Middle frontal gyrus (tissue), 1 donor: ENCODE measurements around the gene HYPK.

ENCODE experiments used
- DNase-seq: peaks from one replicate; pipeline ENCODE4 v3.0.0-alpha.2; 2015; ENCODE audit warnings: low spot score; ENCODE audit errors: extremely low spot score

Gene HYPK

GRCh38 chr15:43845421-43845820 is 45.0 kb downstream of the HYPK start:
- DNase-seq = no peak

GRCh38 chr15:43851251-43851650 is 50.9 kb downstream of the HYPK start:
- DNase-seq = no peak

GRCh38 chr15:43852607-43853006 is 52.2 kb downstream of the HYPK start:
- no peak for DNase-seq
